HL-60 (cell line): ENCODE data around the gene PPY.

ENCODE experiments used
- CTCF ChIP-seq: IDR thresholded peaks from one replicate; pipeline ENCODE4 v1.5.1; 2011; ENCODE audit warnings: low read length, control low read depth, inconsistent platforms; ENCODE audit not compliant: insufficient read depth
- POLR2AphosphoS5 ChIP-seq: IDR thresholded peaks from 2 replicates; pipeline ENCODE4 v1.6.1; 2012; ENCODE audit warnings: low read depth

GRCh38 chr17:43976963-43977837 lies 34.9 kb upstream of the PPY start:
- TF ChIP-seq CTCF (no peak), POLR2AphosphoS5 (no peak)
